Bladder microvascular endothelial cell (primary cell): ENCODE measurements around the gene NPIPA7. TPM values are rescaled to one million over a fixed set of nuclear protein-coding genes. Genes with fewer than 3 reads are reported as not detected.

Experiments
- total RNA-seq: library from RNA; depleted of rRNA; stranded (reverse); fragments of >200 nt; gene quantifications from 2 replicates; pipeline ENCODE4 v1.2.3, GENCODE V29; 2014

The NPIPA7 gene
- 0.81 and 1.7 TPM in 2 replicates for total RNA-seq

DNA sequence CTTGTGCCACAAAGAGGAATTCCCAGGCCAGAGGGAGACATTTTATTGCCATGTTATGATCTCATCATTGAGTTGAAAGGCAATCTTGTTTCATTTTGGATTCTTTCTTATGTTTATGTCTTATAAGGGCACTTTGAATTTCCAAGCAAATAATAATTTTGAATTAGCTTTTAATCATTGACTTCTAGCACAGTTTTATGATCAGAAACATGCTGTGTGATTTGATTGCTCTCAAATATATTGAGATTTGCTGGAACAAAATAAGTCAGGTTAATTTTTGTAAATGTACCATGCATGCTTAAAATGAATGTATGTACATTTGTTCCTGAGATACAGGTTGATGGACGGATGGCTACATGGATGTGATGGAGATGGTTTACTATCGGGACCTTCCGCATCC lies at the start of gene NPIPA7:
NPIPA7 (plus strand) TSS at position 301 of the 400 bp plus-strand sequence. CDS start 105 bp downstream, outside the sequence.

Other genes with a start within 250 kb of the NPIPA7 start
- 0.38 TPM in 1 of 2 replicates, not detected in the other for gene ABCC6, start 155.6 kb upstream of the NPIPA7 start, total RNA-seq
- 15.4 and 66.8 TPM in 2 replicates for gene NOMO3, start 146.6 kb upstream of the NPIPA7 start, total RNA-seq